ACHN (cell line): ENCODE data around the gene CWF19L2.
"Not testable (repeated sequence)": the region's sequence is repeated elsewhere in the genome, so short reads cannot be mapped to it uniquely, and the experiment has no call there.

ENCODE experiments used
- DNase-seq: peaks from one replicate; pipeline ENCODE4 v3.0.0-alpha.2; 2015
- in situ Hi-C: cut with HindIII; loops from 2 replicates; pipeline ENCODE4 v1.10.0; 2017; ENCODE audit warnings: low sequenced_read_pairs, low pct_ligation_motif_present, low pct_unique_long_range_greater_than_20kb

CWF19L2 gene

GRCh38 chr11:107457558-107458271 lies at the start of gene CWF19L2:
Gene CWF19L2 (minus strand): TSS chr11:107457825. CDS start chr11:107457816, 9 bp downstream.
- in situ Hi-C loops: no loop called here
- peak; percentile 96 for DNase-seq

DNA sequence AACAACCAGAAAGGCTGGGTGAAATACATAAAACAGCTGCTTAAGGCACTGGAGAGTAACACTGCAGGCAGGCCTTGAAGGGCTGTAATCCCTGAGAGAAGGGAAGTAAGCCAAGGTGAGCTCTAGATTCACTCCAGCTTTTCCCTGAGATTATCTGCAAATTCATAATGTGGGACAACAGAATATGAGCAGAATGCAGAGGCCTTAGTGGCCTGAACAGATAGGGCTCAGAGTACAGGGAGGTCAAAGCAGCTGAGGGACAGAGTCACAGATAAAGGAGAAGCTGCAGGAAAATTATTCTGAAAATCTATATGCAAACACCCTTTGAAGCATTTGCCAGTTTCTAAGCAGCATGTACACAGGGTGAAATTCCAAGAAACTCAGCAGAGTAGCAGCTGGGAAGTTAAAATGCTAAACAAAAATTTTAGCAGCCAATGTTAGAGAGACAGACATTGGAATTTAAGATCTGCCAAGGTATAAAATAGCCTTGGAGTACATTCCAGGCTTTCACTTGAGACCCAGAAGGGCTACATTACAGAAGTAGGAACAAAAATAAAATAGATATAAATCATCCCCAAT lies 48.1 kb upstream of the CWF19L2 start:
- DNase-seq: no peak
- in situ Hi-C loops: no loop called here

GRCh38 chr11:107504981-107505380 lies 47.4 kb upstream of the CWF19L2 start:
- in situ Hi-C loops: no loop called here

DNA sequence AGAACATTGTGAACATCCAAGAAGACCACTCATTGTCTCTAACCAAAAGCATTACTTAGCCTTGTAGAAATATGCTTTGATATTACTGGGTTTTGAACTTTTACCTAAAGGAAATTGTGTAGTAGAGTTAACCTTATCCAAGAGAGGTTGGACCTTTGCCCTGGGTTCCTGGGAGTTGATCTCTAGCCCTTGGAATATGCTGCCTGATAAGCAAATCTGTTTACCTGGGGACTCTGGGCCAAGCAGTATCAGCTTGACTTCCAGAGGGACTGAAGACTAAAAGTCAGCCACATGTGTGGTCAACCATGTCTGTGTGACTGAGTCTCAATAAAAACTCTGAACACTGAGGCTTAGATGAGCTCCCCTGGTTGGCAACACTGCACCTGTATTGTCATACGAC lies 44.1 kb upstream of the CWF19L2 start:
- in situ Hi-C loops: no loop called here
- no peak for DNase-seq

More at GRCh38 chr11:107504981-107505380, 47.4 kb upstream of the CWF19L2 start:
- DNase-seq: no peak

- in situ Hi-C loops, DNase-seq: not testable (repeated sequence)
These were observed 39.7 kb upstream of the CWF19L2 start for GRCh38 chr11:107497371-107497770.

DNA sequence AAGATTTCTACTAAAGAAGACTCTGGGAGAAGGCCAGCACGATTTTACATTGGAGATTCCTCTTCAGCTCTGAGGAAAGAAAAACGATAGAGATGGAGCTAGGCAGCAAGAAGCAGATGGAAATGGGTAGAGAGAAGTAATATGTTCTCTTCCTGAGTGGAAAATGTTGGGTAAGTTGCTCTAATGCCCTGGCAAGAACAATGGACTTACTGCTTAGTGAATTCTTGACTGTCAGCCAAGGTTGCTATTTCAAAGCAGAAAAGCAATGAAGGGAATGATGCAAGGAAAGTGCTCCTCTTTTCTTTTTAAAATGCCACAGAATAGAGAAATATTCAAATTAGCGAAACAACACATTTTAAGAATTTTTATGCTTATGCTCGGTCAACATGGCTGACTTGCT lies 38.4 kb upstream of the CWF19L2 start:
- in situ Hi-C loops: no loop called here
- DNase-seq: no peak

GRCh38 chr11:107494055-107494454 lies 36.4 kb upstream of the CWF19L2 start:
- in situ Hi-C loops: no loop called here
- DNase-seq: no peak

GRCh38 chr11:107493117-107493516 lies 35.5 kb upstream of the CWF19L2 start:
- in situ Hi-C loops: no loop called here
- no peak for DNase-seq

- in situ Hi-C loops: no loop called here
- DNase-seq: no peak
These were observed 33.2 kb upstream of the CWF19L2 start for GRCh38 chr11:107490836-107491235.

- in situ Hi-C loops: no loop called here
- DNase-seq: no peak
These were observed 24.6 kb upstream of the CWF19L2 start for GRCh38 chr11:107482234-107482633.

DNA sequence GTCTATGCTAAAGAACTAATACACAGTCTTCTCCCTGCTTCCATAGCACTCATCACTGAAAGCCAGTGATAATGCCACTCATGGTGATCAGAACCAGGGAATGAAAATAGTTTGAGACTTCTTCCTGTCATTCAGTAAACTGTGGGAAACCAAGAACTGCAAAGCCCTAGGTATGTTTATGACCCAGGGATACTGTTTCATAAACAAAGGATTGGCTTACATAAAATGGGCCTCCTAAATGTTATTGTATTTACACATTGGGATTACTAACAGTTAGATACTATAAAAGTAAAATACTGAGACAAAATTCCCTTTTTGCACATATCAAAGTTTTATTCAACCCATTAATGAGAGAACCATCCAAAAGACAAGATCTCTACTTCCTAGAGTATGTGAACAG lies 21.3 kb upstream of the CWF19L2 start:
- in situ Hi-C loops: no loop called here
- no peak for DNase-seq

DNA sequence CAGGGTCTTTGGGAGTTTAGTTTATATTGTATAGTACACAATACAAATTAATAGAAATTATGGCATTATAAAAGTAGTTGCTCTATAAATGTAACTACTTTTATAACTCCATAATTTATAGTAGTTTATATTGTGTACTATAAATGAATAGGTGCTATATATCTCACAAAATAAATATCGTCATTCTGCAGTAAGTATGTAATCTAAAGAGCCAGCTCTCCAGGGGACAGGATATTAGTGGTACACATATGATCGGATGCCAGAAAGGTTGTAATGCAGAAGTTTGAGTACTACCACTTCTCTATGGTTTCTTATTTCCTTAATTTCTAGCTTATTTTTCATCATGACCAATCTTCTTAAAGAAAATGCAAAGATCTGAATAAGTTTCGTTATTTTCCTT lies 20.2 kb upstream of the CWF19L2 start:
- in situ Hi-C loops: no loop called here
- no peak for DNase-seq

- no peak for DNase-seq
- in situ Hi-C loops: no loop called here
These were observed 16.2 kb upstream of the CWF19L2 start for GRCh38 chr11:107473792-107474191.

GRCh38 chr11:107472966-107473365 lies 15.3 kb upstream of the CWF19L2 start:
- no peak for DNase-seq
- in situ Hi-C loops: no loop called here

DNA sequence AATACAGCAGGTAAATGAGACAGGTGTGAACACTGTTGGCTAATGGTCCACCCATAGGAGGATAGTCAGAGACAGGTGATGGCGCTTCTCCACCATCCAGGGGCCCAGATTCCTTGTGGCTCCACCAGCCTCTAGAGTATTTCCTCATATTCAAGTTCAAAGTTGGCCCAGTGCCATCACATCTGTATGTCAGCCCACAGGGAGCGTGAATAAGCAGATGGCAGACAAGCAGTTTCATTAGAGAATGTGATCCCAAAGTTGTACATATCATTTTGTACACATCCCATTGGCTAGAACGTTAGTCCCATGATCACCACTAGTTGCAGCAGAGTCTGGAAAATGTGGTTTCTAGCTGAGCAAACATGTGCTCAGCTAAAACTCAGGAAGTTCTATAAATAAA lies 11.0 kb upstream of the CWF19L2 start:
- no peak for DNase-seq
- in situ Hi-C loops: no loop called here

GRCh38 chr11:107467696-107468095 lies 10.1 kb upstream of the CWF19L2 start:
- in situ Hi-C loops: no loop called here
- DNase-seq: no peak

- DNase-seq, in situ Hi-C loops: not testable (repeated sequence)
These were observed 8.7 kb upstream of the CWF19L2 start for GRCh38 chr11:107466275-107466866.

DNA sequence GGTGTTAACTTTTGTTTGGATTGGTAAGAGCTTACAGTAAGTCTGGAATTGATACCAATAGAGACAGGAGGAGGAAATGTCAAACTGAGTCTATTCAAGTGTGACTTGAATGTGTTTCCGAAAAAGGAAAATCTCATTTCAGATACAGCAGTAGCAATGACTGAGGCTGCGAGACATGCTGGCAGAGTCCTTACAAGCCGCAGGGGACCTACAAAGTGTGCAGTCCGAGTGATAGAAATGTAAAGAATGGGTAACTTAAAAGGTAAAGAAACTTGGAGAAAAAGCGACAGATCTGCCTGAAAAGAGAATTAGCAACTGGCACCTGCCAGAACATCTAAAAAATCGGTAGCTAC lies 444 bp downstream of the CWF19L2 start:
- in situ Hi-C loops: no loop called here
- peak; percentile 32 for DNase-seq

DNA sequence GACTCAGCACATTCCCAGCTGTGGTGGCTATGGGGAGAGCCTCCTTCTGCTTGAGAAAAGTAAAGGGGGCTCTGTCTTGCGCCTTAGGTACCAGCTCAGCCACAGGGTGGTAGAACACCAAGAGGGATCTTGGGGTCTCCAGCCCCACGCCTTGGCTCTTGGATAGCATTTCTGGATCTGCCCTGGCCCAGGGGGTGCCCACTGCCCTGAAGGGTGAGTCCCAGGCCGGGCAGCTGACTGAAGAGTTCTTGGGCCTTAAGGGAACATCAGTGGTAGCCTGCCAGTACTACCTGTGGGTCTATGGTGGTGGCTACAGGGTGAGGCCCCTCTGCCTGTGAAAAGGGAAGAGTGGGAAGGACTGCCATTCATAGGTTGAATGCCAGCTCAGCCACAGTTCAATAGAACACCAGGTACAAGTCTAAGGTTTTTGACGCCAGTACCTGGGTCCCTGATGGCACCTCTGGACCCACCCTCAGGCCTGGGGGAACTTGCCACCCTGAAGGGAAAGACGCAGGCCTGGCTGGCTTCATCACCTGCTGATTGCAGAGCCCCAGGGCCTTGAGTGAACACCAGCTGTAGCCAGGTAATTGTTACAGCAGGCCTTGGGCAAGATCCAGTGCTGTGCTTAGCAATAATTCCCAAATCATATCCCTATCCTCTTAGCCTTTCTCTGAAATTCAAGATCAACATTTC lies 3.9 kb downstream of the CWF19L2 start:
- in situ Hi-C loops: no loop called here

More for the DNA sequence above, 3.9 kb downstream of the CWF19L2 start:
- no peak for DNase-seq
